ENCODE results near the gene CALB2.

The CALB2 gene

GRCh38 chr16:71387045-71387871 lies 28.7 kb downstream of the CALB2 start:
- peak; percentile 47 for DNase-seq (ENCODE audit: low spot score)

- DNase-seq (ENCODE audit: low spot score) = no peak
These were observed 30.8 kb downstream of the CALB2 start for GRCh38 chr16:71389330-71389729.

GRCh38 chr16:71396594-71396993 lies 38.1 kb downstream of the CALB2 start:
- DNase-seq (ENCODE audit: low spot score) = no peak

GRCh38 chr16:71399801-71400563 lies 41.5 kb downstream of the CALB2 start:
- DNase-seq (ENCODE audit: low spot score) = no peak

- no peak for DNase-seq (ENCODE audit: low spot score)
These were observed 43.5 kb downstream of the CALB2 start for GRCh38 chr16:71402007-71402406.

- DNase-seq (ENCODE audit: low spot score) = no peak
These were observed 44.2 kb downstream of the CALB2 start for GRCh38 chr16:71402674-71403073.

- no peak for DNase-seq (ENCODE audit: low spot score)
These were observed 45.8 kb downstream of the CALB2 start for GRCh38 chr16:71404364-71404763.

- DNase-seq (ENCODE audit: low spot score) = no peak
These were observed 47.8 kb downstream of the CALB2 start for GRCh38 chr16:71406316-71406715.

- no peak for DNase-seq (ENCODE audit: low spot score)
These were observed 48.2 kb downstream of the CALB2 start for GRCh38 chr16:71406724-71407123.

- no peak for DNase-seq (ENCODE audit: low spot score)
These were observed 49.2 kb downstream of the CALB2 start for GRCh38 chr16:71407731-71408130.

- no peak for DNase-seq (ENCODE audit: low spot score)
These were observed 50.0 kb downstream of the CALB2 start for GRCh38 chr16:71408536-71408935.

- no peak for DNase-seq (ENCODE audit: low spot score)
These were observed 50.7 kb downstream of the CALB2 start for GRCh38 chr16:71409011-71409775.

- no peak for DNase-seq (ENCODE audit: low spot score)
These were observed 51.6 kb downstream of the CALB2 start for GRCh38 chr16:71410146-71410545.

- peak; percentile 90 for DNase-seq (ENCODE audit: low spot score)
These were observed 54.0 kb downstream of the CALB2 start for GRCh38 chr16:71412270-71413160.

- no peak for DNase-seq (ENCODE audit: low spot score)
These were observed 54.8 kb downstream of the CALB2 start for GRCh38 chr16:71413341-71413740.

- no peak for DNase-seq (ENCODE audit: low spot score)
These were observed 55.5 kb downstream of the CALB2 start for GRCh38 chr16:71414038-71414437.

GRCh38 chr16:71421911-71422310 lies 63.4 kb downstream of the CALB2 start:
- peak; percentile 69 for DNase-seq (ENCODE audit: low spot score)

- no peak for DNase-seq (ENCODE audit: low spot score)
These were observed 64.5 kb downstream of the CALB2 start for GRCh38 chr16:71423016-71423415.

- no peak for DNase-seq (ENCODE audit: low spot score)
These were observed 65.3 kb downstream of the CALB2 start for GRCh38 chr16:71423865-71424264.

- DNase-seq (ENCODE audit: low spot score) = no peak
These were observed 66.1 kb downstream of the CALB2 start for GRCh38 chr16:71424626-71425025.

GRCh38 chr16:71425746-71426068 lies 67.2 kb downstream of the CALB2 start:
- no peak for DNase-seq (ENCODE audit: low spot score)
